ENCODE results near the gene IGFBP2. TPM values are rescaled to one million over a fixed set of nuclear protein-coding genes. Genes with fewer than 3 reads are reported as not detected.

The IGFBP2 gene
- total and polyA plus RNA-seq, 2 donors (not counting 1 experiment from before 2014, with no cell fraction given) = not detected

DNA sequence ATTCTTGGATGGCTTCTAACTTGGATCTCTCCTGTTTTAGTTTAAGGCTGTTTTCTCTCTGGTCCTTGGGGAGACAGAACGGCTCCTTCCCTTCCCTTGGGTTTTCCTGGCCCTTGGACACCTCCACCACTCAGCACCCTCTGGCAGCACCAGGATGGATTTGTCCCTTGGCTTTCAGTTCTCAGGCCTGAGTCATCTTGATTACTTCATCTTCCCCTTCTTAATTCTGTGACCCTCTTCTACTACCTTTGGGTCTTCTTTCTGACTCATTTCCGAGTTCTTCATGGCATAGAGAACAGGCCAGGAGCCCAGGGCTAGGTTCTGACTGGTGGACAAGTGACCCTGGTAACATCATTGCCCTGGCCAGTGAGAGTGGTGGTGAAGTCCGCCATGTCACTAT is 14.9 kb downstream of the IGFBP2 start:
- H3K9ac ChIP-seq (ENCODE audit: low read length) = no peak overlapping the region
- no peak overlapping the region for H3K4me3 ChIP-seq (ENCODE audit: control extremely low read depth in 1 of 5, extremely low read depth in 1 of 5, insufficient read depth in 1 of 5, low read depth in 2 of 5, low read length in 4 of 5)
- peaks cover 0 to 2% (median 0%) of the 10 kb centered on the region in 3 donors for H3K9me3 ChIP-seq (ENCODE audit: control extremely low read depth in 1 of 3, control insufficient read depth in 2 of 3, insufficient read depth in 1 of 3, low read length in 2 of 3)
- DNase-seq = no peak
- H3K4me2 ChIP-seq (replicated peaks; ENCODE audit: low read depth, low read length, poor library complexity, severe bottlenecking) = no peak overlapping the region
- no peaks in the 10 kb centered on the region for H3K79me2 ChIP-seq (ENCODE audit: control insufficient read depth, insufficient read depth, low read length)
- H2AFZ ChIP-seq (ENCODE audit: insufficient read depth, low read depth, low read length, poor library complexity, severe bottlenecking) = no peak overlapping the region
- 85% methylated on average over 2 of the region's 3 CpGs for WGBS (ENCODE audit: insufficient coverage)
- TF ChIP-seq, protein P1, sequence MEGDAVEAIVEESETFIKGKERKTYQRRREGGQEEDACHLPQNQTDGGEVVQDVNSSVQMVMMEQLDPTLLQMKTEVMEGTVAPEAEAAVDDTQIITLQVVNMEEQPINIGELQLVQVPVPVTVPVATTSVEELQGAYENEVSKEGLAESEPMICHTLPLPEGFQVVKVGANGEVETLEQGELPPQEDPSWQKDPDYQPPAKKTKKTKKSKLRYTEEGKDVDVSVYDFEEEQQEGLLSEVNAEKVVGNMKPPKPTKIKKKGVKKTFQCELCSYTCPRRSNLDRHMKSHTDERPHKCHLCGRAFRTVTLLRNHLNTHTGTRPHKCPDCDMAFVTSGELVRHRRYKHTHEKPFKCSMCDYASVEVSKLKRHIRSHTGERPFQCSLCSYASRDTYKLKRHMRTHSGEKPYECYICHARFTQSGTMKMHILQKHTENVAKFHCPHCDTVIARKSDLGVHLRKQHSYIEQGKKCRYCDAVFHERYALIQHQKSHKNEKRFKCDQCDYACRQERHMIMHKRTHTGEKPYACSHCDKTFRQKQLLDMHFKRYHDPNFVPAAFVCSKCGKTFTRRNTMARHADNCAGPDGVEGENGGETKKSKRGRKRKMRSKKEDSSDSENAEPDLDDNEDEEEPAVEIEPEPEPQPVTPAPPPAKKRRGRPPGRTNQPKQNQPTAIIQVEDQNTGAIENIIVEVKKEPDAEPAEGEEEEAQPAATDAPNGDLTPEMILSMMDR (IDR thresholded peaks at IDR 0.05) = no peak
- no peak for TF ChIP-seq EZH2 (IDR thresholded peaks at IDR 0.05; ENCODE audit: borderline replicate concordance, insufficient read depth, low read depth, low read length, poor library complexity, severe bottlenecking)
- no peak overlapping the region for H3K4me3 Mint-ChIP-seq
- ATAC-seq (ENCODE audit: low read depth) = no peak
- peaks cover 0 to 3% of the 10 kb centered on the region in 2 donors for H3K4me1 ChIP-seq (ENCODE audit: control insufficient read depth in 2 of 2, insufficient read depth in 2 of 2, low read length in 2 of 2)
- H3K9me3 Mint-ChIP-seq (ENCODE audit: insufficient read depth) = no peaks in the 10 kb centered on the region
- intact Hi-C loops (cut with micrococcal nuclease) = no loop called here
- H3K27me3 Mint-ChIP-seq = peaks cover 30% of the 10 kb centered on the region
- no peaks in the 10 kb centered on the region for H3K36me3 ChIP-seq (replicated peaks in 1 of 2; ENCODE audit: control extremely low read depth in 1 of 2, control insufficient read depth in 1 of 2, extremely low read depth in 1 of 2, insufficient read depth in 2 of 2, low read length in 1 of 2)
- no peak overlapping the region for H3K27ac ChIP-seq (ENCODE audit: low read length in 2 of 2)
- ChIA-PET POLR2A (no interaction called here), CTCF (no interaction called here)
- no peaks in the 10 kb centered on the region for H4K20me1 ChIP-seq (ENCODE audit: control insufficient read depth, insufficient read depth, low read length, poor library complexity, severe bottlenecking)
- H3K27me3 ChIP-seq (replicated peaks in 1 of 4; ENCODE audit: control extremely low read depth in 1 of 4, control insufficient read depth in 3 of 4, insufficient read depth in 4 of 4, low read length in 3 of 4) = peaks cover 0 to 2% (median under 1%) of the 10 kb centered on the region in 4 experiments
- H3K27ac Mint-ChIP-seq = no peak overlapping the region
- peaks cover 5% of the 10 kb centered on the region for H3K4me1 Mint-ChIP-seq

GRCh38 chr2:216649574-216649973 is 16.4 kb downstream of the IGFBP2 start:
- H4K20me1 ChIP-seq (ENCODE audit: control insufficient read depth, insufficient read depth, low read length, poor library complexity, severe bottlenecking) = no peaks in the 10 kb centered on the region
- TF ChIP-seq, protein P1 (IDR thresholded peaks at IDR 0.05) = no peak
- no peak for TF ChIP-seq EZH2 (IDR thresholded peaks at IDR 0.05; ENCODE audit: borderline replicate concordance, insufficient read depth, low read depth, low read length, poor library complexity, severe bottlenecking)
- no peak overlapping the region for H3K4me3 ChIP-seq (ENCODE audit: control extremely low read depth in 1 of 5, extremely low read depth in 1 of 5, insufficient read depth in 1 of 5, low read depth in 2 of 5, low read length in 4 of 5)
- no peaks in the 10 kb centered on the region for H3K79me2 ChIP-seq (ENCODE audit: control insufficient read depth, insufficient read depth, low read length)
- Mint-ChIP-seq H3K4me1 (peaks cover 4% of the 10 kb centered on the region), H3K27me3 (peaks cover 25% of the 10 kb centered on the region), H3K27ac (no peak overlapping the region), H3K4me3 (no peak overlapping the region), H3K9me3 (ENCODE audit: insufficient read depth) (no peaks in the 10 kb centered on the region)
- ChIA-PET POLR2A (no interaction called here), CTCF (no interaction called here)
- H3K4me1 ChIP-seq (ENCODE audit: control insufficient read depth in 2 of 2, insufficient read depth in 2 of 2, low read length in 2 of 2) = peaks cover 0 to 3% of the 10 kb centered on the region in 2 donors
- 82% methylated on average over 5 of the region's 5 CpGs for WGBS (ENCODE audit: insufficient coverage)
- DNase-seq = no peak
- H3K9me3 ChIP-seq (ENCODE audit: control extremely low read depth in 1 of 3, control insufficient read depth in 2 of 3, insufficient read depth in 1 of 3, low read length in 2 of 3) = peaks cover 0 to 2% (median 0%) of the 10 kb centered on the region in 3 donors
- no peak overlapping the region for H3K9ac ChIP-seq (ENCODE audit: low read length)
- no peak overlapping the region for H3K4me2 ChIP-seq (replicated peaks; ENCODE audit: low read depth, low read length, poor library complexity, severe bottlenecking)
- no peak overlapping the region for H3K27ac ChIP-seq (ENCODE audit: low read length in 2 of 2)
- no peak overlapping the region for H2AFZ ChIP-seq (ENCODE audit: insufficient read depth, low read depth, low read length, poor library complexity, severe bottlenecking)
- no peak for ATAC-seq (ENCODE audit: low read depth)
- no peaks in the 10 kb centered on the region for H3K36me3 ChIP-seq (replicated peaks in 1 of 2; ENCODE audit: control extremely low read depth in 1 of 2, control insufficient read depth in 1 of 2, extremely low read depth in 1 of 2, insufficient read depth in 2 of 2, low read length in 1 of 2)
- intact Hi-C loops (cut with micrococcal nuclease) = no loop called here
- peaks cover 0 to 2% (median under 1%) of the 10 kb centered on the region in 4 experiments for H3K27me3 ChIP-seq (replicated peaks in 1 of 4; ENCODE audit: control extremely low read depth in 1 of 4, control insufficient read depth in 3 of 4, insufficient read depth in 4 of 4, low read length in 3 of 4)
